Stomach (tissue), 4 donors: ENCODE measurements around the gene SLC27A1.

Experiments
- EP300 ChIP-seq: sonication (generic); formaldehyde crosslinking; IDR thresholded peaks from one replicate; pipeline ENCODE4 v1.6.1; 2017; ENCODE audit warnings: antibody characterized with exemption
- TF ChIP-seq, protein P1 (sequence below), 7 experiments: fragments of 450-650 bp in 4 of 7; fragments of 200-600 bp in 3 of 7; sonication (generic) in 3 of 7; IDR thresholded peaks; one replicate each; pipeline ENCODE4 v1.5.1; 2016 to 2019; ENCODE audit warnings: antibody characterized with exemption in 7 of 7, control low read depth in 2 of 7, mild to moderate bottlenecking in 1 of 7

DNA sequence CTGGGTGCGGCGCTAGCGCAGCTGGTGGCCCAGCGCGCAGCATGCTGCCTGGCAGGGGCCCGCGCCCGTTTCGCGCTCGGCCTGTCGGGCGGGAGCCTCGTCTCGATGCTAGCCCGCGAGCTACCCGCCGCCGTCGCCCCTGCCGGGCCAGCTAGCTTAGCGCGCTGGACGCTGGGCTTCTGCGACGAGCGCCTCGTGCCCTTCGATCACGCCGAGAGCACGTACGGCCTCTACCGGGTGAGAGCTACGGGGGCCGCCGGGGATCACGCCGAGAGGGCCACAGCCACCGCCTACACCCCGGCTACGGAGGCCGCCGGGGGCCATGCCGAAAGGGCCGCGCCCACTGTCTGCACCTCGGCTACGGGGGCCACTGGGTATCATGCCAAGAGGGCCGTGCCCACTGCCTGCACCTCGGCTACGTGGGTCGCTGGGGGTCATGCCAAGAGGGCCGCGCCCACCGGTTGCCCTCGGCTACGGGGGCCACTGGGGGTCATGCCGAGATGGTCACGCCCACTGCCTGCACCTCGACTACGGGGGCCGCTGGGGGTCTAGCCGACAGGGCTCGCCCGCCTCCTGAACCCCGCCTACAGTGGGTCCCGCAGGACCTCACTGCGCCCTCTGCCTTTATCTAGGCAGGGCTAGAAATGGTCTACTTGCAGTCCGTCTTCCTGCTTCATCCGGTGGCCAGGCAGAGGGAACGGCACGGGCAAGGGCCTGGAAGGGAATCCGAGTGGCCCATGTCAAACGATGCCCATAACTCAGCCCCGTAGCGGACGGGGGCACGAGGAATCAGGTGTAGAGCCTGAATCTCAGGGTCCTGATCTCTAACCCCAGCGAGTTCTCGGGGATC is 41.6 kb downstream of the SLC27A1 start:
- TF ChIP-seq, protein P1, sequence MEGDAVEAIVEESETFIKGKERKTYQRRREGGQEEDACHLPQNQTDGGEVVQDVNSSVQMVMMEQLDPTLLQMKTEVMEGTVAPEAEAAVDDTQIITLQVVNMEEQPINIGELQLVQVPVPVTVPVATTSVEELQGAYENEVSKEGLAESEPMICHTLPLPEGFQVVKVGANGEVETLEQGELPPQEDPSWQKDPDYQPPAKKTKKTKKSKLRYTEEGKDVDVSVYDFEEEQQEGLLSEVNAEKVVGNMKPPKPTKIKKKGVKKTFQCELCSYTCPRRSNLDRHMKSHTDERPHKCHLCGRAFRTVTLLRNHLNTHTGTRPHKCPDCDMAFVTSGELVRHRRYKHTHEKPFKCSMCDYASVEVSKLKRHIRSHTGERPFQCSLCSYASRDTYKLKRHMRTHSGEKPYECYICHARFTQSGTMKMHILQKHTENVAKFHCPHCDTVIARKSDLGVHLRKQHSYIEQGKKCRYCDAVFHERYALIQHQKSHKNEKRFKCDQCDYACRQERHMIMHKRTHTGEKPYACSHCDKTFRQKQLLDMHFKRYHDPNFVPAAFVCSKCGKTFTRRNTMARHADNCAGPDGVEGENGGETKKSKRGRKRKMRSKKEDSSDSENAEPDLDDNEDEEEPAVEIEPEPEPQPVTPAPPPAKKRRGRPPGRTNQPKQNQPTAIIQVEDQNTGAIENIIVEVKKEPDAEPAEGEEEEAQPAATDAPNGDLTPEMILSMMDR (IDR thresholded peaks at IDR 0.05) = peak in 1 of 7 experiments; percentile 10
- TF ChIP-seq EP300 = no peak
